GM12878 (cell line): ENCODE results near the gene SPATA9. TPM values are rescaled to one million over a fixed set of nuclear protein-coding genes. Genes with fewer than 3 reads are reported as not detected.

Experiments used
- ATAC-seq: fragments of 200-7000 bp; cut with Tn5 transposase; 3 replicates; pipeline ENCODE4 v1.9.1; 2020; ENCODE audit warnings: mild to moderate bottlenecking, moderate library complexity
- BruUV-seq: library from RNA; stranded (reverse); fragments of 400-500 nt; replicated peaks from 2 replicates; lab custom pipeline; 2021; lab: Mats Ljungman, UMichigan
- CTCF ChIA-PET: fragments of 300-600 bp; sonication (Branson Sonifier 250); formaldehyde crosslinking; extraction: SDS; loops from one replicate; lab custom pipeline; 2021; ENCODE audit warnings: inconsistent platforms; lab: Yijun Ruan, JAX
- POLR2A ChIA-PET: fragments of 350-600 bp; formaldehyde crosslinking; extraction: SDS; loops from one replicate; lab custom pipeline; 2021; ENCODE audit warnings: inconsistent platforms; lab: Charles Lee
- RAD21 ChIA-PET: fragments of 300-600 bp; sonication (Branson Sonifier 250); formaldehyde crosslinking; loops from one replicate; lab custom pipeline; 2023; ENCODE audit warnings: antibody characterized with exemption; ENCODE audit not compliant: unreplicated experiment; lab: Charles Lee
- SMC1A ChIA-PET: fragments of 300-600 bp; sonication (Branson Sonifier 250); formaldehyde crosslinking; loops from one replicate; lab custom pipeline; 2023; ENCODE audit not compliant: unreplicated experiment, uncharacterized antibody; lab: Charles Lee
- DNase-seq: peaks from one replicate; pipeline ENCODE4 v3.0.0-alpha.2; 2011; ENCODE audit warnings: low read depth, low spot score
- FAIRE-seq: peaks from 3 replicates; lab custom pipeline; 2011; peaks lifted over from hg19 to GRCh38; lab: Jason Lieb, UNC
- H2AFZ ChIP-seq: 2 replicates; pipeline ENCODE4 v1.6.0; 2011; ENCODE audit warnings: low read depth, low read length, control low read depth; ENCODE audit not compliant: control insufficient read depth
- H3K27ac ChIP-seq: 2 replicates; pipeline ENCODE4 v1.5.1; 2011; ENCODE audit warnings: control low read depth; ENCODE audit not compliant: control insufficient read depth, insufficient read depth
- H3K27me3 ChIP-seq, 2 experiments: replicated peaks in 1 of 2; 2 replicates each; pipeline versions ENCODE4 v1.6.0 to v1.6.1; 2011; ENCODE audit warnings: low read length in 1 of 2; ENCODE audit not compliant: control insufficient read depth in 2 of 2, insufficient read depth in 2 of 2
- H3K36me3 ChIP-seq, 2 experiments: 2 replicates each; pipeline ENCODE4 v1.5.1; 2011; ENCODE audit warnings: low read length in 1 of 2; ENCODE audit not compliant: control insufficient read depth in 2 of 2, insufficient read depth in 2 of 2
- H3K4me1 ChIP-seq: 2 replicates; pipeline ENCODE4 v1.6.1; 2011; ENCODE audit warnings: mild to moderate bottlenecking, low read length, moderate library complexity, mixed read lengths; ENCODE audit not compliant: control insufficient read depth, insufficient read depth
- H3K4me2 ChIP-seq: 2 replicates; pipeline ENCODE4 v1.6.0; 2011; ENCODE audit warnings: control low read depth; ENCODE audit not compliant: control insufficient read depth, insufficient read depth
- H3K4me3 ChIP-seq: fragments of 200-600 bp; sonication (generic); 2 replicates; pipeline ENCODE4 v1.5.1; 2016
- H3K79me2 ChIP-seq: 2 replicates; pipeline ENCODE4 v1.6.0; 2011; ENCODE audit warnings: low read length; ENCODE audit not compliant: control insufficient read depth, insufficient read depth
- H3K9ac ChIP-seq: 2 replicates; pipeline ENCODE4 v1.8.0; 2011; ENCODE audit warnings: low read length, control low read depth, mixed read lengths; ENCODE audit not compliant: control insufficient read depth, insufficient read depth
- H3K9me3 ChIP-seq: replicated peaks from 3 replicates; pipeline ENCODE4 v1.5.1; 2011; ENCODE audit warnings: mild to moderate bottlenecking, low read length; ENCODE audit not compliant: control insufficient read depth, insufficient read depth
- H4K20me1 ChIP-seq: 2 replicates; pipeline ENCODE4 v1.6.0; 2011; ENCODE audit not compliant: control insufficient read depth, insufficient read depth
- BACH1 ChIP-seq: fragments of 450-650 bp; IDR thresholded peaks from 2 replicates; pipeline ENCODE4 v1.6.1; 2017; ENCODE audit warnings: mild to moderate bottlenecking, borderline replicate concordance
- BCLAF1 ChIP-seq: fragments of 450-650 bp; IDR thresholded peaks from 2 replicates; pipeline ENCODE4 v1.6.1; 2017; ENCODE audit warnings: antibody characterized with exemption, mild to moderate bottlenecking, moderate library complexity
- BMI1 ChIP-seq: fragments of 450-650 bp; IDR thresholded peaks from 2 replicates; pipeline ENCODE4 v1.6.1; 2016; ENCODE audit warnings: mild to moderate bottlenecking, moderate library complexity, borderline replicate concordance
- BRCA1 ChIP-seq: IDR thresholded peaks from 2 replicates; pipeline ENCODE4 v1.6.1; 2011; ENCODE audit warnings: low read depth, low read length, improper control_type of control experiment
- CBX3 ChIP-seq: fragments of 200-600 bp; sonication (generic); IDR thresholded peaks from 2 replicates; pipeline ENCODE4 v1.6.1; 2016; ENCODE audit warnings: low read depth, borderline replicate concordance
- CTCF ChIP-seq, 3 experiments: IDR thresholded peaks in 2 of 3; conservative IDR thresholded peaks in 1 of 3; 2 replicates each; pipeline ENCODE4 v1.5.1; 2011; ENCODE audit warnings: low read depth in 3 of 3, low read length in 3 of 3, mild to moderate bottlenecking in 3 of 3, control low read depth in 2 of 3, moderate library complexity in 2 of 3, inconsistent platforms in 1 of 3, mixed read lengths in 1 of 3; ENCODE audit not compliant: control insufficient read depth in 2 of 3, insufficient read depth in 1 of 3; ENCODE audit errors: extremely low read depth in 1 of 3
- IKZF1 ChIP-seq: fragments of 450-650 bp; conservative IDR thresholded peaks from 2 replicates; pipeline ENCODE4 v1.6.1; 2017; ENCODE audit warnings: antibody characterized with exemption, mild to moderate bottlenecking
- RELA ChIP-seq: fragments of 450-650 bp; IDR thresholded peaks from 2 replicates; pipeline ENCODE4 v1.8.0; 2014; ENCODE audit warnings: borderline replicate concordance; ENCODE audit not compliant: partially characterized antibody
- SMAD1 ChIP-seq: fragments of 450-650 bp; IDR thresholded peaks from 2 replicates; pipeline ENCODE4 v1.6.1; 2018; ENCODE audit warnings: mild to moderate bottlenecking, low read depth; ENCODE audit not compliant: partially characterized antibody
- SMARCA5 ChIP-seq: fragments of 450-650 bp; IDR thresholded peaks from 2 replicates; pipeline ENCODE4 v1.6.1; 2017; ENCODE audit warnings: mild to moderate bottlenecking
- SMC3 ChIP-seq: IDR thresholded peaks from 2 replicates; pipeline ENCODE4 v1.6.1; 2011; ENCODE audit warnings: low read length, improper control_type of control experiment, borderline replicate concordance
- SREBF1 ChIP-seq: IDR thresholded peaks from 2 replicates; pipeline ENCODE4 v1.6.1; 2012; ENCODE audit warnings: mild to moderate bottlenecking, low read length
- TCF3 ChIP-seq: IDR thresholded peaks from 2 replicates; pipeline ENCODE4 v1.6.1; 2012; ENCODE audit warnings: low read depth, mild to moderate bottlenecking, low read length, borderline replicate concordance; ENCODE audit not compliant: insufficient read depth
- ZBED1 ChIP-seq: IDR thresholded peaks from 2 replicates; pipeline ENCODE4 v1.6.1; 2016; ENCODE audit warnings: borderline replicate concordance
- in situ Hi-C: fragments of 300-500 bp; cut with MboI; formaldehyde crosslinking; loops from 9 replicates; pipeline ENCODE4 v1.14.3; 2018; ENCODE audit warnings: mixed read lengths
- intact Hi-C: fragments of 100-400 bp; cut with micrococcal nuclease; formaldehyde crosslinking; loops from one replicate; pipeline ENCODE4 v1.14.2; 2022; ENCODE audit not compliant: unreplicated experiment
- polyA plus RNA-seq, 11 experiments: library from polyadenylated mRNA; depleted of rRNA in 4 of 11; unstranded in 6 of 11; stranded (reverse) in 5 of 11; fragments of >200 nt; fragmentation: Nextera tagmentation in 4 of 11; fragmentation: Illumina TruSeq in 1 of 11; extraction: Ambion mirVana in 4 of 11; extraction: Trizol in 1 of 11; gene quantifications; 1 replicate in 1 of 11; 2 replicates in 10 of 11; pipeline versions ENCODE4 v1.2.1 to v1.2.3, GENCODE V29; 2011 to 2016; ENCODE audit warnings: inconsistent platforms in 2 of 11, missing spikeins in 2 of 11, low read depth in 1 of 11
- total RNA-seq, 4 experiments: library from RNA; depleted of rRNA in 3 of 4; stranded (reverse); fragments of >200 nt in 3 of 4; fragmentation: Illumina TruSeq in 1 of 4; extraction: Trizol in 1 of 4; gene quantifications; 2 replicates each; pipeline versions ENCODE4 v1.2.1 to v1.2.3, GENCODE V29; 2013 to 2021

The SPATA9 gene
- total and polyA plus RNA-seq, 10 of the 15 experiments (the other 5 are each of a cell fraction or from before 2014, with no cell fraction given): 0.11 to 0.49 (median 0.16) TPM; not detected in 1

DNA sequence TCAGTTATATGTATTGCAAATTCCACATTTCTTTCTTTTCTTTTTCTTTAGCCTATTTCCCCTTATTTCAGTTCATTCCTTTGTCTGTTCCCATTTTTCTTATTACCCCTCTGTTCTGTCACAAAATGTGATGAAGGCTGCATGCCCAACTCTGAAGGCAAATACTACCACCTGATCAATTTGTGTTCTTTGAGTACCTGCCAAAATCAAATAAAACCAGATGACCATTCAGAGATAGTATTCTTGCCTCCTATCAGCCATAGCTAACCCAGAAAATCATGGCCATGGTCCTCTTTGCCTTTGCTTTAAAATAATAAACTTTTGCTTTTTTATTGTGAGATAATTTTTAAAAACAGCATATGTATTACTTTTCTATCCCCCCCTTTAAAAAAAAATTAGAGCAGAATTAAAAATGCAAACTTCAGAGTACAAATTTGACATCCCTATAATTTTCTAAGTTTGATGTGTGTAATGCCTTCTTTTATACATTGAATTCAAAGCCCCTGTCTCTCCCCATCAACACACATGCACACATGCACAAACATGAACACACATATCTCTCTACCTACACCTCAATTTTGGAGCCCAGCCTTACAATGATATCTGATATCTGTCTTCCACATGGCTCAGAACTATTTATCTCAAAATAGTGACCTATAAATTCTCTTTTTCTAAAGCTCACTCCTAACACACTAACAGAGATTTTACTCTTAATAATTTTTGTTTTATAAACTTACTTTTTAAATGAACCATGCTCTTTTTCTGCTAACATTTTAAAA is 32.8 kb downstream of the SPATA9 start (continued):
- TF ChIP-seq SREBF1 (no peak), BMI1 (no peak), RELA (no peak), BCLAF1 (no peak), SMC3 (no peak)

DNA sequence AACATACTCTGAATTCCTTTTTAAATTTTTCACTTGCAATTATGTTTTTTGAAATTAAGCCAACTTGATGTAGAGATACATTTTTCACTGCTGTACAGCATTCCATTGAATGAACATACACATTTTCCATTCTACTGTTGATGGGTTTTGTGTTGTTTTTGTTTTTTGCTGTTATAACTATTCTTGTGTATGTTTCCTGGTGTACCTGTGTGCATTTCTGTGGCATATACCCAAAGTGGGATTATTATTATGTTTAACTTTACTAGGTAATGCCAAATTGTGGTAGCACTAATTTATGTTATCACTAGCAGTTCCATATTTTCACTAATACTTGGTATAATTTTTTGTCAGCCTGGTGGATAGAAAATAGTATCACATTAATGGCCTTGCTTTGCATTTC is 33.5 kb downstream of the SPATA9 start:
- H2AFZ ChIP-seq: no peak overlapping the region
- H3K9me3 ChIP-seq: no peaks in the 10 kb centered on the region
- no peak for TF ChIP-seq BRCA1
- no peak for TF ChIP-seq SMARCA5
- no peak for TF ChIP-seq TCF3
- TF ChIP-seq CBX3: no peak
- TF ChIP-seq CTCF (IDR thresholded peaks at IDR 0.05 in 2 of 3, conservative IDR thresholded peaks at IDR 0.05 in 1 of 3; ENCODE audit: control insufficient read depth in 2 of 3, extremely low read depth in 1 of 3, insufficient read depth in 1 of 3, low read depth in 3 of 3, low read length in 3 of 3): no peak
- no peak for TF ChIP-seq BACH1
- no peak for TF ChIP-seq SMAD1
- TF ChIP-seq IKZF1: no peak
- TF ChIP-seq ZBED1: no peak
- no peak for DNase-seq
- no peaks in the 10 kb centered on the region for H3K36me3 ChIP-seq
- H4K20me1 ChIP-seq: no peaks in the 10 kb centered on the region
- ChIA-PET POLR2A (interaction anchor here (0.6 to 0.7 kb wide), 2 partner anchors 160 to 902 kb away, joined by 4 to 12 read pairs; no protein-coding TSS in a partner anchor), RAD21 (interaction anchor here (0.6 kb wide), 1 partner anchor 192 kb away, joined by 3 read pairs; no protein-coding TSS in a partner anchor), SMC1A (interaction anchor here (0.6 to 0.7 kb wide), 2 partner anchors 16 to 132 kb away, joined by 3 read pairs; no protein-coding TSS in a partner anchor), CTCF (no interaction called here)
- intact Hi-C loops (loop anchor here (10.0 kb wide), 2 partner anchors 306 to 686 kb away; no protein-coding TSS in a partner anchor), in situ Hi-C loops (no loop called here)
- no peak overlapping the region for H3K9ac ChIP-seq
- ATAC-seq: no peak
- no peak overlapping the region for H3K4me3 ChIP-seq
- H3K27ac ChIP-seq: no peak overlapping the region
- H3K79me2 ChIP-seq: no peaks in the 10 kb centered on the region
- H3K4me2 ChIP-seq: no peak overlapping the region
- peaks cover 5% of the 10 kb centered on the region for H3K4me1 ChIP-seq
- no peaks in the 10 kb centered on the region for H3K27me3 ChIP-seq
- BruUV-seq: no TSS peak
- no peak for FAIRE-seq
